DMS79 treated with DMSO at 0.1 percent for 48 hours (cell line): ENCODE results near the gene EFL1.
A peak's percentile ranks its signal among the peaks of the same experiment; 100 is the strongest.
"Not testable (repeated sequence)": the region's sequence is repeated elsewhere in the genome, so short reads cannot be mapped to it uniquely, and the experiment has no call there.

ENCODE experiments used
- DNase-seq: peaks from one replicate; lab custom pipeline; 2025; lab: John Stamatoyannopoulos, UW

Gene EFL1

DNA sequence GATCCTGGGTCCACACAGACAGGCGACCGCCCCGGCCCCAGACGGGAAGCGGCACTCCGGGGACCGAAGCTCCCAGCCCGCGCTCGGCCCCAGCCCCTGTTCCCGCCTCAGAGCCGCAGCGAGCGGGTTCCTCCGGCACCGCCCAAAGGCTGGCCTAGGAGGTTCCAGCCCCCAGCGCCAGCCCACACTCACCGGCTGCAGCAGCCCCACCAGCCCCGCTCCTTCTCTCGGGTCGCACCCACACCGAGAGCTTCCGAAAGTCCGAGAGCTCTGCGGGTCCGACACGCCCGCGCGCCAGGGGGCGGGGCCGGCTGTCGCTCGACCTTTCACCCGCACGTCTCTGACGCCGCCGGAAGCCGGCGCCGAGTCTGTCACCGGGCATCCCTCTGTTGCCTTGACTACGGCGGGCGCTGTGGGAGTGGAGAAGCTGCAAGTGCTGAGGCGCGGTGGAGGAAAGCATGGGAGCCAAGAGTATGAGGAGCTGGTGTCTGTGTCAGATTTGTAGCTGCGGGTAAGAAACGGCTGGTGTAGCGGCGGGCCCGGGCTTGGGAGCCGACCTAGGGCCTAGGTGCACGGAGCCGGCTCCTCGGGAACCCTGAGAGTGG lies at the start of gene EFL1, which contains the start of gene SAXO2:
TSS of gene EFL1 (minus strand) at position 313 of the 605 bp plus-strand sequence. CDS start 956 bp downstream, outside the sequence.
TSS of gene SAXO2 (plus strand) at position 397 of the 605 bp plus-strand sequence. CDS start at position 459, 62 bp downstream.
- DNase-seq, result peak; percentile 57

DNA sequence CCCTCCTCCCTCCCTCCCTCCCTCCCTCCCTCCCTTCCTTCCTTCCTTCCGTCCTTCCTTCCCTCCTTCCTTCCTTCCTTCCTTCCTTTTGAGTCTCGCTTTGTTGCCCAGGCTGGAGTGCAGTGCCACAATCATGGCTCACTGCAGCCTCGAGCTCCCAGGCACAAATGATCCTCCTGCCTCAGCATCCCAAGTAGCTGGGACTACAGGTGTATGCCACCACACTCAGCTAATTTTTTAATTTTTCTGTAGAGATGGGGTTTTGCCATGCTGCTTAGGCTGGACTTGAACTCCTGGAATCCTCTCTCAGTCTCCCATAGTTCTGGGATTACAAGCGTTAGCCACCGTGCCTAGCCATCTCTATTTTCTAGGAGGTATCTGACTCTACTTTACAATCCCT lies 48.8 kb upstream of the EFL1 start:
- DNase-seq, result not testable (repeated sequence)

DNA sequence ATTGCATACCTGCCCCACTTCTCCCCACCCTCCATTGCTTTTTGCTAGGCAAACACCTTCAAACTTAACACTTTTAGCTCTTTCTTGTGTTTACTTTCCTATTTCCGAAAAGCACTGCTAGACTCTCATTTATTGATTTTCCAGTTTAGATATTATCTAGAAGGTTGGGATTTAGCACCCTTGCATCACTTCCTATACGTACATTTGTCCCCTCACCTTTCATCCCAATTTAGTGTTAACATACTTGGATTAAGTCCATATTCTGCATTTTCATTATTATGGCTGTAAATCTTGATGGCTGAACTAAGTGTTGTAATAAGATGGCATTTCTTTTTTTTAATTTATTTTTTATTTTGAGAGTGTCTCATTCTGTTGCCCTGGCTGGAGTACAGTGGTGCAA lies 47.3 kb upstream of the EFL1 start:
- no peak for DNase-seq

DNA sequence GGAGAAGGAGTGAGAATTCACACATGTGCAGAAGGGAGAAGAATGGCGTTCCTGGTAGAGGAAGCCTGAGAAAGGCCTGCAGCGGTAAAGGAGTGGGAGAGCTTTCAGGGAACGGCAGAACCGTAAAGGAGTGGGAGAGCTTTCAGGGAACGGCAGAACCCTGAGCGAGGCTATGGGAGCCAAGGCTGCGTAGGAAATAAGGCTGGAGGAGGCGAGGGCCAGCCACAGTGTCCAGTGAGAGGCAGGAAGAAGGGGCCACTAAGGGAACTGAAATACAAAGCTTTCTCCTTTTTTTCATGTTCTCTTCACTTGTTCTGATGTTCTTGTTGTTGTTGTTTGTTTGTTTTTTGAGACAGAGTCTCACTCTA lies 45.2 kb upstream of the EFL1 start:
- DNase-seq, result no peak

DNA sequence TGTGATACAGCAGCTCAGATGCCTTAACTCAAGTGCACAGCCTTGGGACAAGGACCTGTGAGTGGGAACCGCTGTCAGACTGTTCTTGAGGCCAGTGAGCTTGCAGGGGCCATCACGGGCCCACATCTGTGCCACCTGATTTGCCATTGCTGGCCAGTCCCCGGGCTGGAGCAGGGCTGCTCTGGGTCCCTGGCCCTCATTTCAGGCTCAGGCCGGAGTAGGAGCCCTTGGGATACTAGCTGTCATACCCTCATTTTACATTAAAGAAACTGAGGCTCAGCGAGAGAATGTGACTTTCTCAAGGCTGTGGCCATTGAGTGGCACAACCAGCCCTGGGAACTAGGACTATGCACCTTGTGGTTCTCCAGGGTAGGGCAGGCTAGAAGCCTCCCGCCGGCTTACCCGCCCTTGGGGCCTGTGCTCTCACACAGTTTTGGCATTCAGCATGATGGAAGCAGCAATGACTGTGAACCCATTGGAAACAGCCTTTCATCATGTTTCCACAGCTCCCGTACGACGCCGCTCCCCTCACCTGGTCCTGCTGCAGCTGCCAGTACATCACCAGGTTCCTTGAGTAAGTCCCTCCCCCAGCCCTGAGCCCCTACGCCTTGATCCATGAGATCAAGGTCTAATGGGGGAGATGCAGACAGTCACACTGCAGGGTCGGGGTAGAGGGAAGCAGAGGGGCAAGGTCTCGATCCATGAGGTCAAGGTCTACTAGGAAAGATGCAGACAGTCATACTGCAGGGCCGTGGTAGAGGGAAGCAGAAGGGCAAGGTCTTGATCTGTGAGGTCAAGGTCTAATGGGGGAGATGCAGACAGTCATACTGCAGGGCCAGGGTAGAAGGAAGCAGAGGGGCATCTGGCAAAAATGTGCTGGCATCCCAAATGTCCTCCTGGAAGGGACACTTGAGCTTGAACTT lies 44.5 kb upstream of the EFL1 start:
- no peak for DNase-seq

DNA sequence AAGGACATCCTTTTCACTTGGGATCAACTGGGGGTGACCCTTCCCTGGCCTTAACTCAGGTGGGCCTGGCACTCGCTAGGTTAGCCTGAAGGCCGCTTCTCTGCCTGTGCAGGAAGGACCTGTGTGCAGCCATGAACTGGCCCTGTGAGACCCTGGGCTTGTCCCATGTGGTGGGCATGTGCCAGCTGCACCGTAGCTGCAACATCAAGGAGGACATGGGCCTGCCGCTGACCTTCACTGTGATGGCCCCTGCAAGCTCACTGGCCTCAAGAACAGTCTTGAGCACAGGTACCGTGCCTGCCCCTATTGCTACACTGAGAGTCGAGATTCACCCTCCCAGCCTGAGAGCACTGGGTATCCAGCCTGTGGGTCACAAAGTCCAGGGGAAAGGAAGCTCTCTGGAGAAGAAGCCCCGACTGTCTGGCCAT lies 43.1 kb upstream of the EFL1 start:
- no peak for DNase-seq

DNA sequence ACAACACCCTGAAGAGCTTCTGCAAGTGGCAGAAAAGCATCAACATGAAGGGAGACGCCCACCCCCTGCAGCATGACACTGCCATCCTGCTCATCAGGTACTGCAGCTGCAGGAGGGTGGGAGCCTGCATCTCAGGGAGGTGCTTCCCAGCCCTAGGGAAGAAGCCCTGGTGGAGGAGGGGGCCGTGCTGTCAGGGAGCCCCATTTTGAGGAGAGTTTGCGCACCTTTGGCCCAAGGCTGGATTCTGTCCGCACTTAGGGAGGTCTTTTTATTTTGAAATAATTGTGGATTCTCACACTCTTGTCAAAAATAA lies 42.2 kb upstream of the EFL1 start:
- no peak for DNase-seq

DNA sequence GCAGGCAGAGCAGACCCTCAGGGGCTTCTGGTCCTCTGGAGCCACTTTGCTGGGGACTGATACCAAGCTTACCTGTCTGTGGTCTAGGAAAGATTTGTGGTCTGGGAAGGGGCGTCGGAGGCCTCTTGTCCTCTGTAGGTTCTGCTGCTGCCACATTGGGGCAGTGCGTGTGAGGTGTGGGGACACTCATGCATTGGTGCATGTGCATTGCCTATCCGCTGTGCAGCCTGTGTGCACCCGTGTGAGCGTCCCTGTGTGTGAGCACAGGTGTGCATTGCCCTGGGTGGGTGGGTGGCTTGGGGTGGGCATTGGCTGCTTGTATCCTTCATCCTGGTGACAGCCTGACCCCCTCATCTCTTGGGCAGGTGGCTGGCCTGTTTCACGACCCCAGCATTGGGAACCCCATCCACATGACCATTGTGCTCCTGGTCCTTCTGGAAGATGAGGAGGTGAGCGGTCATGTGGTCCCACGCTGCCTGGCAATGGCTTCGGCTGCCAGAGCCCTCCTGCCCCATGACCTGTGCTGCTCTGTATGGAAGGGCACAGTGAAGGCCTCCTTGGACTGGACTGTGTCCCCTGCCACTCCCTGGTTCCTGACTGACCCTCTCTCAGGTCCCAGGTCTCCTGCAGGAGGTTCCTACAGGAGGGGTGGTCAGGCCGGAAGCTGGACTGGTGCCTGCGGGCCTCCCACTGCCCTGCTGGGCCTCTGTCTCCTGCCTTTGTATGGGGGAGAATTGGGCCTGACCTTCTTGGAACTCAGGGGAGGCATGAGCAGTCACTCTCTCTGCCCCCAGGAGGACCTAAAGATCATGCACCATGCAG lies 41.6 kb upstream of the EFL1 start:
- no peak for DNase-seq

DNA sequence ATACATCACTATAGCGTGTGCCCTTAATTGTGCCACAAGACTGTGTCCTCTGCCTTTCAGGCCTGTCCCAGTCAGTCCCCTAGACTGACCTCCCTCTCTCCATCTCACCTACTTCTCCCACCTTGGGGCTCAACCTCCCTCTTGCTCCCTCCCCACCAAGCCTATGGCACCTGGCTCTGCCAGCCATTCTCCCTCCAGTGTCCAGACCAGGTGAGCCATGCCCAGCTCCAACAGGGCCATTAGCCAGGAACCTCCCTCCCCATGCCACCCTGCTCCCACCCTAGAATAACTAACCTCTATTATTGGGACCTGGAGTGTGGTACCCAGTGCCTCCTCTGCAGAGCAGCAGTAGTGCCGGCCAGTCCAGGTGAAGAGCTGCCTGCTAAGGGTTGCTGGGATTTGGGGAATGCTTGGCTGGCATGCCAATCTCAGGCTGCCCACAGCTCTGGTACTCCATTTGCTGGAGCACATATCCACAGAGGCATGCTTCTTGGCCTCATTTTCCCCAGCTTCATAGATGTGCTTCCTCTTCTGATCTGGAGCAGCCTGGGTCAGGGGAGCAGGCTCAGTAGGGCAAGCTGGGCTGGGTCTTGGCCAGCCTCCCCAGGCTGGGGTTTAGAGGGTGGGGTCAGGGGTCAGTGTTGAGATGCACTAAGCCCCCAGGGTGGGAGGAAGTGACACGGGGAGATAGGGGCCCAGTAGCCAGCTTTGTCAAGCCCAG lies 38.9 kb upstream of the EFL1 start:
- no peak for DNase-seq

DNA sequence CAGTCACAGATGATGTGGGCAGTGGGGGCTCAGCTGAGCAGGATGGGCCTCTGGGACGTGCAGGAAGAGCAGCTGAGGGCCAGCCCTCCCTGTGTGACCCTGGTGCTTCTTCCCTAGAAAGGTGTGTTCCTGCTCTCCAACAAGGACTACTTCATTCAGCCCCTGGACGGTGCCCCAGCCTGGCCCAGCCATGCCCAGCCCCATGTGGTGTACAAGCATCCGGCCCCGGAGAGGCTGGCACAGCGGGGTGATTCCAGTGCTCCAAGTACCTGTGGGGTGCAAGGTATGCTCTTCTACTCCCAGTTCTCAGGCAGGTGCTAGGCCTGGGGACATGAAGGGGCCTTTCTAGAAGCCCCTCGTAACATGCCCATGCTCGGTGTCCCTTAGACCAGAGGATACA lies 38.3 kb upstream of the EFL1 start:
- DNase-seq, result no peak

DNA sequence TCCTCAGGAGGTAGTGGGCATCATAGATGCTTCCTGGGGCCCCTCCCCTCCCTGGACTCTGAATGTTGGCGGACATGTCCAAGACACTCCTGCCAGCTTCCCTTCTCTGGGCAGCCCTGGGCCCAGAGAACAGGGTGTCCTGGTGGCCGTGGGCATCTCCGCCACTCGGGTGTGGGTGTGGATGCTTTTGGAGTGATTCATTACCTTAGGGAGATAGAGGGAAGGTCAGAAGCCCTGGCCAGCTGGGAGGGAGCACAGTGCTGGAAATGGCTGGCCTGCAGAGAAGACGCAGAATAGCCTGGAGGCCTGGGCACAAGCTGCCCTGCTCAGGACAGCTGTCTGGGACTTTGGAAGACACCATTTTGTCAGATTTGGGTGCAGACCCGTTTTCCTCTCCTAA lies 37.8 kb upstream of the EFL1 start:
- DNase-seq, result not testable (repeated sequence)

DNA sequence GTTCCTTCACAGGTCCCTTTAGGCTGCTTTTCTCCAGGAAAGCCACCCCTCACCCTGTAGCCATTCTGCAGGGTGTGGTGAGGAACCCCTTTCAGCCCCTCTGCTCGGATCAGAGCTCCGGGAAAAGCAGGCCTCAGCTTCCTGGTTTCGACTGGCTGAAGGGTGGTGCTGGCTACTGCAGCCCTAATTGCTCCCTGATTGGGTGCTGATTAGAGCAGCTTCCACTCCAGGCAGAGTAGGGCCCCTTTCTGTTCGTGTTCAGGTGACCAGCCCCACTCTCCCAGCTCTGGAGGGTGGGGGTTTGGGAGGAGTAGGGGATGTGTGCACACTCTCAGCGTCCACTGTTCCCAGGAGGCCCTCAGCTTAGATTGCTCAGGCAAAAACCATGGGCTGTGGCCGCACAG lies 37.0 kb upstream of the EFL1 start:
- DNase-seq, result not testable (repeated sequence)

DNA sequence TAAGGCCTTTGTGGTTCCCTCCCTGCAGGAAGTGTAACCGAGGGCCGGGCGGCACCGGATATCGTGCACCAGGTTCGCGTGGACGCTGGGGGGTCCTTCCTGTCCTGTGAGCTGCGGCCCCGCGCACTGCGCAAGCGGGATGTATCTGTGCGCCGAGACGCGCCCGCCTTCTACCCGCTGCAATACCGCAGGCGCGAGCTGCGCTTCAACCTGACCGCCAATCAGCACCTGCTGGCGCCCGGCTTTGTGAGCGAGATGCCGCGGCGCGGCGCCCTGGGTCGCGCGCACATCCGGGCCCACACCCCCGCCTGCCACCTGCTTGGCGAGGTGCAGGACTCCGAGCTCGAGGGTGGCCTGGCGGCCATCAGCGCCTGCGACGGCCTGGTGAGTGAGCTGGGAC lies 36.0 kb upstream of the EFL1 start:
- no peak for DNase-seq

DNA sequence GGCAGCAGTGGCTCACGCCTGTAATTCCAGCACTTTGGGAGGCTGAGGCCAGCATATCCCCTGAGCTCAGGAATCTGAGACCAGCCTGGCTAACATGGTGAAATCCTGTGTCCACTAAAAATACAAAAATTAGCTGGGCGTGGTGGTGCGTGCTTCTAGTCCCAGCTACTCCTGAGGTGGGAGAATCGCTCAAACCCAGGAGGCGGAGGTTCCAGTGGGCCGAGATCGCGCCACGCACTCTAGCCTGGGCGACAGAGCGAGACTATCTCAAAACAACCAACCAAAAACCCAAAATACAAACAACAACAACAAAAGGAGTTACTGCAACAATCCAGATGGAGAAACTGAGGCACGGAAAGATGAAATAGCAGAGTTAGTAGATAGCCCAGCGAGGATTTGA lies 35.5 kb upstream of the EFL1 start:
- no peak for DNase-seq

DNA sequence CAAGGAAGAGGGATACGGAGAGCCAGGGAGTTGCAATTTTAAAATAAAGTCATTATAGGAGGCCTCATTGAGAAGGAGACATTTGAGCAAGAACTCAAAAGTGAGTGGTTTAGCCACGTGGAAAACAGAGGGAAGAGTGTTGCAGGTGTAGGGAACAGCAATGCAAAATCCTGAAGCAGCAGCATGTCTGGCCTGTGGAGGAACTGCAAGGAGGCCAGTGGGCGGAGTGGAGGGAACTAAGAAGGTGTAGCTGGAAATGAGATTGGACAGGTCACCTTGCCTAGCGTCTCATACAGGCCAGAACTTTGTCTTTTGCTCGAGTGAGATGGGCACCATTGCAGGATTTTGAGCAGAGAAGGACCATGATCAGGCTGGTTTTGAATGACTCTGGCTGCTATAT lies 35.0 kb upstream of the EFL1 start:
- DNase-seq, result no peak

DNA sequence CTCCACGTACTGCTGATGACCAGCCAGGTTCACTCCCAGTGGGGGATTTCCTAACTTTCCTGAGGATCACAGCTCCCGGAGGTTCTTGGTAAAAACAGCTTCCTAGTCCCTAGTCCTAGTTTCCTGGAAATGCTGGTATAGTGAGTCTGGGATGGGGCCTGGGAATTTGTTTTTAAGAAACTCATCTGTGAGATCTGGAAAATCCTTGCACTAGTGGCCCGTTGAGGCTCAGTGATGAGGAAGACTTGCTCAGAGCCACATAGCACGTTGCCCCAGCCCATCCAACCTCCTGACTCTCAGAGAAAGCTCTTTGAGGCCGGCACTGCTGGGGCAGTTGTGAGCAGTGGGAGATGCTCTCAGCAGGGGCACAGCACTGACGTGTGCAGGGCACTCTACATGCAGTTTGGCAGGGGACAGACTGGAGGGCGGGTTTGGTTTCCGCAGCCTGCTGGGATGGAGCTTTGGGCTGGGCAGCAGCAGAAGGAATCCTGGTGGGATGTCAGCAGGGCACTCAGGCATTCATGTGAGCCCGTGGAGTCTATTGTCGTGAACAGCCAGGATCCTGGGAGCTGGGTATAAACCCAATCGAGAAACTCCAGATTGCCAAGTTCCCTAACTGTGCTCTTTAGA lies 31.6 kb upstream of the EFL1 start:
- no peak for DNase-seq

DNA sequence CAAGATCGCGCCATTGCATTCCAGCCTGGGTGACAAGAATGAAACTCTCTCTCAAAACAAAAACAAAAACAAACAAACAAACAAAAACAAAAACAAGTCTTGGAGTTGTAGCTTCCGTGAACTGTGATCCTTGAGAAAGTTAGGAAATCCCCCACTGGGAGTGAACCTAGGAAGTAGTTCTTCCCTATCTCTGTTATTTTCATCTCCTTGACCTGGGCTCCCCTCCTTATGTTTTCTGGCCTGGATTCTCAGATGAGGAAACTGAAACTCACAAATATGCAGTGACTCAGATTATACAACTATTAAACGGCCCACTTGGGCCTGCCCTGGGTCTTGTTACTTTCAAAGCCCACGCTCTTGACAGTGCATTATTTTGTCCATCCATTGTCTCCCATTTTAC lies 29.7 kb upstream of the EFL1 start:
- no peak for DNase-seq

DNA sequence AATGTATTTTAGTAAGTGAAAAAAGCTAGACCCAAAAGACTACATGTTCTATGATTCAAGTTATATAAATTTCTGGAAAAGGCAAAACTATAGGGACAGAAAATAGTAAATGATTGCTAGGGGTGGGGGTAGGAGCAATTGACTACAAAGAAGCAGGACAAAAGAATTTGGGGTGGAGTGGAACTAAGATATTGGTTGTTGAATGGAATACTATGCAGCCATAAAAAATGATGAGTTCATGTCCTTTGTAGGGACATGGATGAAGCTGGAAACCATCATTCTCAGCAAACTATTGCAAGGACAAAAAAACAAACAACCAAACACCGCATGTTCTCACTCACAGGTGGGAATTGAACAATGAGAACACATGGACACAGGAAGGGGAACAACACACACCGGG lies 25.7 kb upstream of the EFL1 start:
- not testable (repeated sequence) for DNase-seq

DNA sequence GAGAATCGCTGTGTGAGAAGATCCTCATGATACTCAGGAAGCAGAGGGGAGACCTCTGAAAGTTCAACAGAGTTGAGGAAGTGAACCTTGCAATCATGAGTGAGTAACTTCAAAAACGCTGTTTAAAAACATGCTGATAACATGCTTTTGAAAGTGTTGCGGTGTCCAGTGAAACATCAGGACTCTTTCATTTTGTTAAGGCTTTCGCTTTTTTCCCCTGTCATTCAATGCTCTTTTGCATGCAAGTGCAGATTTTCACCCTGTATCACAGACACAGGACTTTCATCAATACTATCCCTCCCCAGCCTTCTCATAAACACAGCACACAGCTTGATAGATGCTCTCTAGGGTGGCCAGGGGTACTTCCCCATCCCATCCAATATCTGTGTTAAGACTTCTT lies 23.9 kb upstream of the EFL1 start:
- not testable (repeated sequence) for DNase-seq

DNA sequence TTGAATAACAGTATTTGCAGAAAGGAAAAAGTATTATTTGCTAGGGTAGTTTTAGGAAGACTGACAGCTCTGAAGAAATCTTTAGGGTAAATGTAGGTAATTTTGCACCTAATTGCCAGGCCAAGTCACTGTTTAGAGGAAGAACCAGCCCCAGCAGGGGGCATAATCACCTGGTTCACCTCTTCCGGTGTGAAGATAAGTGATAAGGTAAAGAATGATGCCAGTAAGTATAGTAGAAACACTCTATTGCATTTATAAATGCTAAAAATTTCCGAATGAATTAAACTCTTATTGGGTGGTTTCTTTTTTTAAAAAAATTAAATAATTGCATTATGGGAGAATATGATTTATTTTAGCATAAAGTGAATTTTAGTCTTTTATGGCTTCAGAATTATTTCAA lies 21.8 kb upstream of the EFL1 start:
- not testable (repeated sequence) for DNase-seq

DNA sequence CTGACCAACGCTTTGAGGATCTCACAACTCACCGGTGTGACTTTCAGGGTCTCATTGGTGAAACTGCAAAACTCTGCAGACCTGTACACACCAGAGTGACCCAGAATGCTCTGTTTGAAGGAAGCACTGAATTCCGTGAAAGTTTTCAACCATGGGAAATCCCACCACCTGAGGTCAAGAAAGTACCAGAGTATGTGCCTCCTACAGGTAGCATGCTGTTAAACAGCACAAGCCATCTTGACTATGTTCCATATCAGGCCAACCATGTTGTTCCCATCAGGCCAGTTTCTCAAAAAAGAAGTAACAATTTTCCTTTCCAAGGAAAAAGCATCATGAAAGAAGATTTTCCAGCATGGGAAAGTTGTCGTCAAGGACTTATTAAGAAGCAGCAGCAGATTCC lies 19.9 kb upstream of the EFL1 start:
- DNase-seq, result not testable (repeated sequence)

DNA sequence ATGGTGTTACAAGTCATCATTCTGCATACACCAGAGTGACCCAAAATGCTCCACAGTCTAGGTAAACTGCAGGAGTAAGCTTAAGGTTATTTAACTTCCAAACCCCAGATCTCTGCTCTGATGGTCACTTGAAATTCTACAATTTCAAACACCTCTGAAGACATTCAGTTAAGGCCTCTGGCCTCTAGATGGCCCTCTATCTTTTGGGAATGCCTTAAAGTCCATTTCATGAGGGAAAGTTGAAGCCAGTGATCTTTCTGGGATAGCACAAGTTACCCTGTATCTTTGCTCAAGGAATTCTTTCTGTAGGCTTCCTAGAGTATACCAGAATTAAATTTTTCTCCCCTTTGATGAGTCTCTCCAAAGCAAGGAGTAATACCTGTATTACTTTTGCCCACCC lies 18.7 kb upstream of the EFL1 start:
- not testable (repeated sequence) for DNase-seq
